Tibial artery (tissue), 4 donors: ENCODE data around the gene RENBP.

Experiments
- DNase-seq, 2 donors: peaks; one replicate each; pipeline ENCODE4 v3.0.0-alpha.2; 2019
- H3K27ac ChIP-seq, 2 donors: fragments of 200-600 bp; sonication (generic) in 1 of 2; 1 replicate in 1 of 2; 2 replicates in 1 of 2; pipeline ENCODE4 v1.5.1; 2018 to 2019; ENCODE audit warnings: mild to moderate bottlenecking in 1 of 2
- H3K27me3 ChIP-seq, 2 donors: fragments of 200-600 bp; sonication (generic) in 1 of 2; one replicate each; pipeline versions ENCODE4 v1.5.1 to v1.6.0; 2016 to 2019
- H3K36me3 ChIP-seq, 3 donors: fragments of 200-600 bp; sonication (generic) in 2 of 3; one replicate each; pipeline ENCODE4 v1.5.1; 2016 to 2019; ENCODE audit warnings: mild to moderate bottlenecking in 2 of 3
- H3K4me1 ChIP-seq, 4 donors: fragments of 200-600 bp; sonication (generic) in 2 of 4; 1 replicate in 3 of 4; 2 replicates in 1 of 4; pipeline ENCODE4 v1.5.1; 2016 to 2019
- H3K4me3 ChIP-seq, 2 donors: fragments of 200-600 bp; sonication (generic) in 1 of 2; 1 replicate in 1 of 2; 2 replicates in 1 of 2; pipeline ENCODE4 v1.5.1; 2018 to 2019; ENCODE audit warnings: mild to moderate bottlenecking in 2 of 2
- H3K9me3 ChIP-seq, 3 donors: fragments of 200-600 bp; sonication (generic) in 1 of 3; one replicate each; pipeline ENCODE4 v1.5.1; 2016 to 2019
- intact Hi-C: fragments of 100-400 bp; cut with DNase I; formaldehyde crosslinking; loops from one replicate; pipeline ENCODE4 v1.15.0; 2023; ENCODE audit warnings: low total_unique reads
- TF ChIP-seq, protein P1 (sequence below), 2 experiments: fragments of 200-600 bp in 1 of 2; fragments of 450-650 bp in 1 of 2; IDR thresholded peaks; one replicate each; pipeline ENCODE4 v1.5.1; 2017 to 2019; ENCODE audit warnings: antibody characterized with exemption in 2 of 2, mild to moderate bottlenecking in 1 of 2, moderate library complexity in 1 of 2

The RENBP gene

DNA sequence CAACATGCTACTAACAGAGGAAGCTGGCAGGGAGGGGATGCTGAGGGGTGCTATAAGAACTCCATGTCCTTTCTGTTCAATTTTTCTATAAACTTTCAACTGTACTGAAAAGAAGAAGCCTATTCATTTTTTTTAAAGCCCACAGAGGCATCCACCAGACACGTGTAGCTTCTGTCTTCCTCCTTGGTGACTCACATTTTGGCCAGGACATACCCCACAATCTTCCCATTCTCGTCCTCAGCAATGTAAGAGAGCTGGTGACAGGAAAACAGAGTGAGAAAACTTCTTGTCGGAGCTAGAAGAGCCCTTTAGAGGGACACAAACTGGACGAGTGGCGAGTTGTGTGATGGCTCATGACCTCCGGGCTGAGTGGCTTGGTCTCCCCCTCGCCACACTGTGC lies 10.7 kb downstream of the RENBP start:
- Histone ChIP-seq H3K4me3 (peak overlapping the region; percentile 66 to 75), H3K4me1 (peaks cover 0 to 26% (median 16%) of the 10 kb centered on the region in 4 donors), H3K36me3 (peaks cover 0 to 38% (median 24%) of the 10 kb centered on the region in 3 donors), H3K9me3 (no peaks in the 10 kb centered on the region), H3K27ac (peak overlapping the region in 1 of 2 donors; percentile 61), H3K27me3 (no peaks in the 10 kb centered on the region)
- DNase-seq = no peak
- TF ChIP-seq, protein P1, sequence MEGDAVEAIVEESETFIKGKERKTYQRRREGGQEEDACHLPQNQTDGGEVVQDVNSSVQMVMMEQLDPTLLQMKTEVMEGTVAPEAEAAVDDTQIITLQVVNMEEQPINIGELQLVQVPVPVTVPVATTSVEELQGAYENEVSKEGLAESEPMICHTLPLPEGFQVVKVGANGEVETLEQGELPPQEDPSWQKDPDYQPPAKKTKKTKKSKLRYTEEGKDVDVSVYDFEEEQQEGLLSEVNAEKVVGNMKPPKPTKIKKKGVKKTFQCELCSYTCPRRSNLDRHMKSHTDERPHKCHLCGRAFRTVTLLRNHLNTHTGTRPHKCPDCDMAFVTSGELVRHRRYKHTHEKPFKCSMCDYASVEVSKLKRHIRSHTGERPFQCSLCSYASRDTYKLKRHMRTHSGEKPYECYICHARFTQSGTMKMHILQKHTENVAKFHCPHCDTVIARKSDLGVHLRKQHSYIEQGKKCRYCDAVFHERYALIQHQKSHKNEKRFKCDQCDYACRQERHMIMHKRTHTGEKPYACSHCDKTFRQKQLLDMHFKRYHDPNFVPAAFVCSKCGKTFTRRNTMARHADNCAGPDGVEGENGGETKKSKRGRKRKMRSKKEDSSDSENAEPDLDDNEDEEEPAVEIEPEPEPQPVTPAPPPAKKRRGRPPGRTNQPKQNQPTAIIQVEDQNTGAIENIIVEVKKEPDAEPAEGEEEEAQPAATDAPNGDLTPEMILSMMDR (IDR thresholded peaks at IDR 0.05) = no peak
- intact Hi-C loops = no loop called here

- Histone ChIP-seq H3K27ac (no peak overlapping the region), H3K9me3 (no peaks in the 10 kb centered on the region), H3K4me1 (peaks cover 0 to 31% (median 18%) of the 10 kb centered on the region in 4 donors), H3K27me3 (no peaks in the 10 kb centered on the region), H3K36me3 (peaks cover 0 to 38% (median 24%) of the 10 kb centered on the region in 3 donors), H3K4me3 (no peak overlapping the region)
- intact Hi-C loops = no loop called here
- TF ChIP-seq, protein P1 (IDR thresholded peaks at IDR 0.05) = no peak
- DNase-seq = no peak
These were observed 12.1 kb downstream of the RENBP start for GRCh38 chrX:153932220-153932915.

DNA sequence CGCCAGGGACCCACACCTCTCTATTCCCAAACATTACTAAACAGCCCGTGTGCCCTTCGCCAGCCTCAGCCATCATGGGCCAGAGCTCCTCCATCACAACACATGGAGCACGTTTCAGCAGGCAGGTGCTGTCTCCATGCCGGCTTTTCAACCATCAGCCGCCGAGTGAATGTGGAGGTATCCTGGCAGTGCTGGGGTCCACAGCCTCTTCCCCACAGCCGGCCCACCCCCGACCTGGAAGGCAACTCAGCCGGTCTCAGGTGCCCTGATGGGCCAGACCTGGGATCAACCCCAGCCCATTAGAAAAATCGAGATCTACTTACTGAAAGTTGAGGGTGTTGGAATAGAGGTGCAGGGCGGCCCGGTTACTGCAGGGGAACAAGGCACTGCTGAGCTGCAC lies 12.7 kb downstream of the RENBP start:
- intact Hi-C loops = no loop called here

DNA sequence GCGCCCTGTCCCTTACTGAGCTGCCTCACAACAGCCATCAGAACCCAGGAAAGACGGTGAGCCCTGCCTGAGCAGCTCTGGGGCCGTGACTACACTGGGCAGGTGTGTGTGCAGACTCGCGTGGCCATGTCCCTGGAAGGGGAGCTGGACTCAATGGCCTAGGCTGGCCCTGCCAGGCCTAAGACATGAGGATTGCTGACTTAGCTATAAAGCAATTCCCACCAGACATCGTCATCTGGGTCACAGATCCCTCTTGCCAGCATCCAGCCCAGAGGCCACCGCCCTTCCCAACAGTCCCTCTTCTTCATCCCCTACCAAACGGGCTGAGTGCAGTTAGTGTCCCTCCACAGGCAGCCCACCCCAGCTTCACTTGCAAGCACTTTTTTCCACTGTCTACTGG lies 13.3 kb downstream of the RENBP start:
- Histone ChIP-seq H3K27ac (no peak overlapping the region), H3K4me3 (no peak overlapping the region), H3K36me3 (peaks cover 0 to 38% (median 24%) of the 10 kb centered on the region in 3 donors), H3K27me3 (no peaks in the 10 kb centered on the region), H3K9me3 (no peaks in the 10 kb centered on the region), H3K4me1 (peaks cover 0 to 43% (median 27%) of the 10 kb centered on the region in 4 donors)
- intact Hi-C loops = no loop called here
- TF ChIP-seq, protein P1 (IDR thresholded peaks at IDR 0.05) = no peak
- DNase-seq = no peak

More for the DNA sequence above, 12.7 kb downstream of the RENBP start:
- H3K27ac ChIP-seq = no peak overlapping the region
- no peaks in the 10 kb centered on the region for H3K9me3 ChIP-seq
- no peaks in the 10 kb centered on the region for H3K27me3 ChIP-seq
- peaks cover 0 to 38% (median 24%) of the 10 kb centered on the region in 3 donors for H3K36me3 ChIP-seq
- no peak overlapping the region for H3K4me3 ChIP-seq
- peaks cover 0 to 37% (median 22%) of the 10 kb centered on the region in 4 donors for H3K4me1 ChIP-seq
- TF ChIP-seq, protein P1 (IDR thresholded peaks at IDR 0.05) = no peak
- no peak for DNase-seq

- no peak overlapping the region for H3K4me3 ChIP-seq
- H3K27ac ChIP-seq = no peak overlapping the region
- TF ChIP-seq, protein P1 (IDR thresholded peaks at IDR 0.05) = no peak
- no peaks in the 10 kb centered on the region for H3K9me3 ChIP-seq
- no peak for DNase-seq
- H3K36me3 ChIP-seq = peaks cover 0 to 38% (median 24%) of the 10 kb centered on the region in 3 donors
- H3K4me1 ChIP-seq = peaks cover 0 to 45% (median 28%) of the 10 kb centered on the region in 4 donors
- intact Hi-C loops = no loop called here
- H3K27me3 ChIP-seq = no peaks in the 10 kb centered on the region
These were observed 14.2 kb downstream of the RENBP start for GRCh38 chrX:153930011-153930910.
